Upper lobe of right lung (tissue), 1 donor: ENCODE measurements around the gene VGLL1. TPM values are rescaled to one million over a fixed set of nuclear protein-coding genes. Genes with fewer than 3 reads are reported as not detected.

Experiments used
- ATAC-seq: fragments of 200-7000 bp; cut with Tn5 transposase; one replicate; pipeline ENCODE4 v1.9.1; 2020; ENCODE audit warnings: mild to moderate bottlenecking, moderate library complexity
- DNase-seq: peaks from one replicate; pipeline ENCODE4 v3.0.0-alpha.2; 2020
- H3K27ac ChIP-seq: fragments of 200-600 bp; one replicate; pipeline ENCODE4 v1.8.0; 2022
- H3K27me3 ChIP-seq: fragments of 200-600 bp; one replicate; pipeline ENCODE4 v1.8.0; 2022; ENCODE audit warnings: mild to moderate bottlenecking
- H3K36me3 ChIP-seq: fragments of 200-600 bp; one replicate; pipeline ENCODE4 v1.8.0; 2022
- H3K4me1 ChIP-seq: fragments of 200-600 bp; one replicate; pipeline ENCODE4 v1.8.0; 2022
- H3K4me3 ChIP-seq: fragments of 200-600 bp; one replicate; pipeline ENCODE4 v1.8.0; 2022; ENCODE audit warnings: mild to moderate bottlenecking
- H3K9me3 ChIP-seq: fragments of 200-600 bp; one replicate; pipeline ENCODE4 v1.8.0; 2022
- CTCF ChIP-seq: fragments of 200-600 bp; IDR thresholded peaks from one replicate; pipeline ENCODE4 v1.8.0; 2022; ENCODE audit warnings: antibody characterized with exemption
- intact Hi-C: fragments of 100-400 bp; cut with DNase I; formaldehyde crosslinking; loops from one replicate; pipeline ENCODE4 v1.11.0; 2022
- total RNA-seq: library from RNA; stranded (reverse); fragmentation: NEBNext Ultra II Directional; extraction: Animal tissue kit (Norgen Biotek cat#: 25700); gene quantifications from one replicate; pipeline ENCODE4 v1.2.1, GENCODE V29; 2021
- donor health status: DM: no; HTN: yes; CAD: no; lungs with severe emphysema.

Gene VGLL1
- total RNA-seq, 1 donor from 2014 or later = 1.6 TPM

DNA sequence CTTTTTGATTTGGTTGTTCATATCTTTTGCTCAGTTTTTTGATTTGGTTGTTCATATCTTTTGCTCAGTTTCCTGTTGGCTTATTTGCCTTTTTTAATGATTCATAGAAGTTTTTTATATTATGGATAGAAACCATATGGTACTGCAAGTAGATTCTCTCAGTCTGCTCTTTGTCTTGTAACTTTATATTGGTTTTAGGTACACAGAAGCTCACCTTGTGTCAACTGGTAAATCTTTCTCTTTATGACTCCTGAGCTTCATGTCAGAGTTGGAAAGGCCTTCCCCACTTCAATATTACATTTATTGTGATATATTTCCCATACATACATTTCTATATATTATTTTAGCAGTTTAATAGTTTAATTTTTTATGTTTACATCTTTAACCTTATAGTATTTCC is 8.2 kb upstream of the VGLL1 start:
- Histone ChIP-seq H3K27ac (no peak overlapping the region), H3K4me3 (no peak overlapping the region), H3K36me3 (no peaks in the 10 kb centered on the region), H3K4me1 (no peaks in the 10 kb centered on the region), H3K27me3 (no peaks in the 10 kb centered on the region), H3K9me3 (no peaks in the 10 kb centered on the region)
- ATAC-seq = no peak
- intact Hi-C loops = no loop called here
- TF ChIP-seq CTCF = no peak
- no peak for DNase-seq

- intact Hi-C loops = no loop called here
- Histone ChIP-seq H3K4me3 (no peak overlapping the region), H3K36me3 (no peaks in the 10 kb centered on the region), H3K27ac (no peak overlapping the region), H3K4me1 (no peaks in the 10 kb centered on the region), H3K27me3 (no peaks in the 10 kb centered on the region), H3K9me3 (no peaks in the 10 kb centered on the region)
- ATAC-seq (peak; percentile 72), DNase-seq (no peak)
- no peak for TF ChIP-seq CTCF
Observed at GRCh38 chrX:136525738-136526606, 6.0 kb upstream of the VGLL1 start.

DNA sequence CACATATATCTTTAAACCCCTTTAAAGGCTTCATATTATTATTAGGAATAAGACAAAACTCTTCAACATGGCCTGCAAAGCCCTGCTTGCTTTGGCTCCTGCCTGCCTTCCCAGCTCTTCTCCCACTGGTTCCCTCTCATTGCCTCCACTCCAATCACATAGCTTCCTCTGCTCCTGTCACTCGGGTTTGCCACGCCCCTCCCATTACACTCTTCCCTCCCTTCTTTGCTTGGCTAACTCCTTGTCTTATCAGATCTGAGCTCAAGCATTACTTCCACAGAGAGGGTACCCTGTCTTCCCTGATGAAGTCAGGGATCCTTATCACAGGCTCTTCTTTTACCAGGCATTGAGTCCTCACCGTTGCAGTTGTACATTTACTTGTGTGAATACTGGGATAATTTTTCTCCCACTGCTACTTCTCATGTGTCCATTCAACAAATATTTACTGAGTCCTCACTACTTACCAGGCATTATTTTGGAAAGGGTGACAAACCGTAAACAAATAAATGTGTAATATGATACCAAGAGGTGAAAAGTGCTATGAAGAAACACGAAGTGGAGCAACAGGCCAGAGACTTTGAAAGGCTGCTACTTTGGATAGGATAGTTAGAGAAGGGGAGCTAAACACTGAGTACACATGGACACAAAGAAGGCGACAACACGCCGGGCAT is 3.2 kb upstream of the VGLL1 start:
- no peaks in the 10 kb centered on the region for H3K36me3 ChIP-seq
- H3K4me1 ChIP-seq = no peaks in the 10 kb centered on the region
- DNase-seq (no peak), ATAC-seq (peak; percentile 27)
- no peaks in the 10 kb centered on the region for H3K9me3 ChIP-seq
- H3K4me3 ChIP-seq = no peak overlapping the region
- H3K27ac ChIP-seq = no peak overlapping the region
- intact Hi-C loops = no loop called here
- H3K27me3 ChIP-seq = no peaks in the 10 kb centered on the region
- TF ChIP-seq CTCF = no peak

DNA sequence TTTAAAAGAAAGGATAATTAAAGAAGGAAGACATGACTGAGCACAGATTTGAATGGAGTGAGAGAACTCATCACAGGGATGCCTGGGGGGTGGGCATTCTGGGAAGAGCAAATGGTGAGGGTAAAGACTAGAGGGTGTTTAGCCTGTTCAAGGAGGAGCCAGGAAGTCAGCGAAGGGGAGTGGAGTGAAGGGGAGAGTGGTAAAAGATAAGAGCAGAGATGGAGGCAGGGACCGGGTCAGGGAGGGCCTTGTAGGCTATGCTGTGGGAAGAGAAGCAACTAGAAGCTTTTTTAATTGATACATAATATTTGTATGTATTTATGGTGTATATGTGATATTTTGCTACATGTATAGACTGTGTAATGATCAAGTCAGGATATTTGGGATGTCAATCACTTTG is 2.2 kb upstream of the VGLL1 start:
- Histone ChIP-seq H3K36me3 (no peaks in the 10 kb centered on the region), H3K9me3 (no peaks in the 10 kb centered on the region), H3K27me3 (no peaks in the 10 kb centered on the region), H3K27ac (no peak overlapping the region), H3K4me3 (no peak overlapping the region), H3K4me1 (no peaks in the 10 kb centered on the region)
- no peak for DNase-seq
- intact Hi-C loops = no loop called here
- TF ChIP-seq CTCF = no peak
- ATAC-seq = no peak

GRCh38 chrX:136534131-136534530 is 2.1 kb downstream of the VGLL1 start:
- no peaks in the 10 kb centered on the region for H3K4me1 ChIP-seq
- DNase-seq (no peak), ATAC-seq (no peak)
- no peak for TF ChIP-seq CTCF
- H3K4me3 ChIP-seq = no peak overlapping the region
- H3K27ac ChIP-seq = no peak overlapping the region
- no peaks in the 10 kb centered on the region for H3K9me3 ChIP-seq
- intact Hi-C loops = no loop called here
- H3K27me3 ChIP-seq = no peaks in the 10 kb centered on the region
- no peaks in the 10 kb centered on the region for H3K36me3 ChIP-seq
